ENCODE data around the gene CHAT.

The CHAT gene

DNA sequence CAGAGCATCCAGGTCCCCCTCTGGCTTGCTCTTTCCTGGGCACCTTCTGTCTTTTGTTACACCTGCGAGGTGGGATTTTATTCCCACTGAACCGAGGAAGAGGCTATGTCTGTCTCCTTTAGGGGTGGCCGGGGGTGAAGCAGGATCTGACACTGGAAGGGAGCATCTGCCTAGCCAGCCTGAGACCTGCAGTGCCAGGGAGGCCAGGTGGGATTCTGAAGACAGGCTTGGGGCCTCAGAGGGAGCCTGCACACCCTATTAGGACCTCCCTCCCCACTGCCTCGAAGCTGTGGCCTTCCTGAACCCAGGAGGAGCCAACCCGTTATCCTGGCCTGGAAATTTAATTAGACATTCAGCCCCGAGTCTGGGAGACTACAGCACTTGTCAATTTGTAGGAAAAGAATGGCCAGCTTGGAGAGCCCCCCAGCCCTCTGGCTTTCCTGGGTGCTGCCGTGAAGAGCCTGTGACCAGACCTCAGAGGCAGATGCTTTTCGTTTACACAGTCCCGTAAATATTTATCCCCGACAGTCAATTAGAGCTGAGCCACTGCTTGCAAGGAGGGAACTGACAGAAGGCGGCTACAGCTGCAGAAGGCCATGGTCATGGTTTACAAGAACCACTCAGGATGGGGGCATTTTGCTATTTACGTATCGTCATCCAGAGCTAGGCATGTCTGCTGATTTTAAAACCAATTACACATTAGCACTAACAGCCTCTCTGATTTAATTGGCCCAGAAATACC lies 19.7 kb downstream of the CHAT start:
- no peak for DNase-seq (ENCODE audit: insufficient read length, low spot score)
- no peak for FAIRE-seq
- TF ChIP-seq POLR2AphosphoS5 (IDR thresholded peaks at IDR 0.05; ENCODE audit: low read depth, low read length) (no peak), POU2F2 (IDR thresholded peaks at IDR 0.05; ENCODE audit: low read depth, low read length) (no peak), TAF1 (IDR thresholded peaks at IDR 0.05; ENCODE audit: low read depth, low read length) (no peak), PAX5 (IDR thresholded peaks at IDR 0.05; ENCODE audit: insufficient read depth, low read length, severe bottlenecking) (no peak), SPI1 (IDR thresholded peaks at IDR 0.05; ENCODE audit: low read depth, low read length) (no peak), POLR2A (IDR thresholded peaks at IDR 0.05; ENCODE audit: low read depth, low read length) (no peak)

DNA sequence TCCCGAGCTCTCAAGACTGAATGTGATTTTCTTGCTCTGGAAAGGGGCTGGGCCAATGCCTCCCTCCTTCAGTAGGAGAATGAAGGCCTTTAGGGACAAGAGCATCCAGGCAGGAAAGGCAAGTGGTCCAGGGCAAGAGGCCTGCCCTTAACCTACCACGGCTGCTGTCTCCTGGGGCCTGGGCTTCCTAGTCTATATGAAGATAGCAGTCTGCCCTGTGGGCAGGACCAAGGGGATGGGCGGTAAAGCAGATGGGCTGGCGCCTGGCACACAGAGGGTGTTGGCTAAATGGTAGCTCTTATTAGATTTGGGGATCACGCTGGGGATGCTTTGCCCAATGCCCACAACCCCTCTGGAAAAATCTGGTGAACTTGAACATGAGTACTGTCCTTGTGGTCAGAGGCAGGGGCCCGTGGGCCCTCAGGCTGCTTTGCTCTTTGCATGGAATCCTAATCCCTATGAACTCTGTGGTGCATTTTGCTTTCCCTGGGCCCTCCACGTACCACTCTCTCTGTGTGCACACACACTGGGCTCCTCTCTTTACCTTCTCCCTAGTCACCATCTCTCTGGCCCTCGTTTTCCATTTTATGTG lies 20.3 kb downstream of the CHAT start:
- FAIRE-seq: no peak
- TF ChIP-seq PAX5 (IDR thresholded peaks at IDR 0.05; ENCODE audit: insufficient read depth, low read length, severe bottlenecking): no peak
- TF ChIP-seq POLR2AphosphoS5 (IDR thresholded peaks at IDR 0.05; ENCODE audit: low read depth, low read length): no peak
- no peak for TF ChIP-seq TAF1 (IDR thresholded peaks at IDR 0.05; ENCODE audit: low read depth, low read length)
- no peak for DNase-seq (ENCODE audit: insufficient read length, low spot score)

DNA sequence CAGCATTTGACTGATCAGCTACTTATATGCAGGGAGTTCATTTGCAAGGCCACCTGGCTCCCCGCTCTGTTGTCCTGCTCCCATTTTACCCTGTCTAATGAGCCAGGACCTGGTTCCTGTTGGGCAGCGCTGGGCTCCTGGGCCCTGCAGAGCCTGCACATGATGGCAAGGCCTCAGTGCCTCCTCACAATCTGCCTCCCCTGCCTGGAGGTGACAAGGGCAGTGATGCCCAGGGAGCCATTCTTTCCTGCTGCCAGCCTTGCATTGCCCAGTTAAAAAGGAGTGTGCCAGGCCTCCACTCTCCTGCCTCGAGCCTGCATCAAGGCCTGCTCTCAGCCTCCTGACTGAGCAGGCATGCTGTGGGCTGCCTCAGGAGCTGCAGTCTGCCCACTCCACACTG lies 28.5 kb downstream of the CHAT start:
- no peak for DNase-seq (ENCODE audit: insufficient read length, low spot score)
- TF ChIP-seq PAX5 (IDR thresholded peaks at IDR 0.05; ENCODE audit: insufficient read depth, low read length, severe bottlenecking) (no peak), POLR2AphosphoS5 (IDR thresholded peaks at IDR 0.05; ENCODE audit: low read depth, low read length) (no peak), POLR2A (IDR thresholded peaks at IDR 0.05; ENCODE audit: low read depth, low read length) (no peak), POU2F2 (IDR thresholded peaks at IDR 0.05; ENCODE audit: low read depth, low read length) (no peak), TAF1 (IDR thresholded peaks at IDR 0.05; ENCODE audit: low read depth, low read length) (no peak), SPI1 (IDR thresholded peaks at IDR 0.05; ENCODE audit: low read depth, low read length) (no peak)
- no peak for FAIRE-seq

- no peak for TF ChIP-seq POU2F2 (IDR thresholded peaks at IDR 0.05; ENCODE audit: low read depth, low read length)
- no peak for TF ChIP-seq POLR2A (IDR thresholded peaks at IDR 0.05; ENCODE audit: low read depth, low read length)
- no peak for TF ChIP-seq SPI1 (IDR thresholded peaks at IDR 0.05; ENCODE audit: low read depth, low read length)
- no peak for TF ChIP-seq POLR2AphosphoS5 (IDR thresholded peaks at IDR 0.05; ENCODE audit: low read depth, low read length)
- no peak for TF ChIP-seq PAX5 (IDR thresholded peaks at IDR 0.05; ENCODE audit: insufficient read depth, low read length, severe bottlenecking)
- no peak for TF ChIP-seq TAF1 (IDR thresholded peaks at IDR 0.05; ENCODE audit: low read depth, low read length)
- FAIRE-seq: no peak
- DNase-seq (ENCODE audit: insufficient read length, low spot score): no peak
These were observed 29.6 kb downstream of the CHAT start for GRCh38 chr10:49643241-49644034.

GRCh38 chr10:49644035-49644646 lies 30.3 kb downstream of the CHAT start:
- TF ChIP-seq PAX5 (IDR thresholded peaks at IDR 0.05; ENCODE audit: insufficient read depth, low read length, severe bottlenecking): no peak
- TF ChIP-seq TAF1 (IDR thresholded peaks at IDR 0.05; ENCODE audit: low read depth, low read length): no peak
- FAIRE-seq (no peak), DNase-seq (ENCODE audit: insufficient read length, low spot score) (no peak)

DNA sequence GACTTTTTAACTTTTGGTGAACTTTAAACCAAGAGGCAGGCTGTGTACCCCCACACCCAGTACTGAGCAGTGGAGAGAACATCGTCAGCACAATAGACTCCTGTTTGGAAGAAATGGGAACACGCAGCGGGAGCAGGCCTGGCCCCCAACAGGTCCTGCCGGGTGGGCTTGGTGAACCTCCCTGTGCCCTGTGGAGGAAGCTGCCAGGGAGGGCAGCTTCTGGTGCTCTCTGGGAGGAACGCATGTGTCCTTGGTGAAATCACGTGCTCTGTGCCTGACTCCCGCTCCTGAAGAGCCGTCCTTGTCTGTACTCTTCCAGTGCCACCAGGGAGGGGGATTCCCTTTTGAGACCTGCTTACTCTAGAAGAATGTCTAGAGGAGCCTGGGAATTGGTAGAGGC lies 31.6 kb downstream of the CHAT start:
- FAIRE-seq (no peak), DNase-seq (ENCODE audit: insufficient read length, low spot score) (no peak)
- TF ChIP-seq POLR2A (IDR thresholded peaks at IDR 0.05; ENCODE audit: low read depth, low read length) (no peak), TAF1 (IDR thresholded peaks at IDR 0.05; ENCODE audit: low read depth, low read length) (no peak)

GRCh38 chr10:49645871-49646870 lies 32.3 kb downstream of the CHAT start:
- TF ChIP-seq POLR2AphosphoS5 (IDR thresholded peaks at IDR 0.05; ENCODE audit: low read depth, low read length) (no peak), POU2F2 (IDR thresholded peaks at IDR 0.05; ENCODE audit: low read depth, low read length) (no peak), SPI1 (IDR thresholded peaks at IDR 0.05; ENCODE audit: low read depth, low read length) (no peak), TAF1 (IDR thresholded peaks at IDR 0.05; ENCODE audit: low read depth, low read length) (no peak), POLR2A (IDR thresholded peaks at IDR 0.05; ENCODE audit: low read depth, low read length) (no peak), PAX5 (IDR thresholded peaks at IDR 0.05; ENCODE audit: insufficient read depth, low read length, severe bottlenecking) (no peak)
- no peak for FAIRE-seq
- DNase-seq (ENCODE audit: insufficient read length, low spot score): no peak

- FAIRE-seq (no peak), DNase-seq (ENCODE audit: insufficient read length, low spot score) (no peak)
- no peak for TF ChIP-seq TAF1 (IDR thresholded peaks at IDR 0.05; ENCODE audit: low read depth, low read length)
- no peak for TF ChIP-seq POU2F2 (IDR thresholded peaks at IDR 0.05; ENCODE audit: low read depth, low read length)
- no peak for TF ChIP-seq SPI1 (IDR thresholded peaks at IDR 0.05; ENCODE audit: low read depth, low read length)
- TF ChIP-seq PAX5 (IDR thresholded peaks at IDR 0.05; ENCODE audit: insufficient read depth, low read length, severe bottlenecking): no peak
- no peak for TF ChIP-seq POLR2AphosphoS5 (IDR thresholded peaks at IDR 0.05; ENCODE audit: low read depth, low read length)
- no peak for TF ChIP-seq POLR2A (IDR thresholded peaks at IDR 0.05; ENCODE audit: low read depth, low read length)
These were observed 33.7 kb downstream of the CHAT start for GRCh38 chr10:49647554-49647953.

All from GM12891 (cell line).